ENCODE measurements around the gene ZEB1. TPM values are rescaled to one million over a fixed set of nuclear protein-coding genes. Genes with fewer than 3 reads are reported as not detected.

Gene ZEB1
- total RNA-seq (ENCODE audit: low replicate concordance) = 1.1 and 29.9 TPM in 2 replicates
- long read RNA-seq, partial matches to known transcripts = 2 of 2 reads
- long read RNA-seq, other reads (novel, unspliced or antisense) = 0 of 2 reads

GRCh38 chr10:31318854-31319601 is at the start of gene ZEB1:
ZEB1 (plus strand) TSS chr10:31319216; CDS start chr10:31319235, 19 bp downstream.
- peak; percentile 80 for DNase-seq (ENCODE audit: extremely low spot score, unreplicated experiment)
- H3K4me3 Mint-ChIP-seq = peak within 1 kb of the TSS; percentile 100
- TF ChIP-seq CTCF (conservative IDR thresholded peaks at IDR 0.05) = peak; percentile 72
- H3K36me3 Mint-ChIP-seq = no peaks in the 10 kb centered on the region
- H3K4me1 Mint-ChIP-seq (ENCODE audit: unreplicated experiment) = peaks cover 14% of the 10 kb centered on the region
- H3K27ac Mint-ChIP-seq = peak within 1 kb of the TSS; percentile 92
- H3K9me3 Mint-ChIP-seq = no peaks in the 10 kb centered on the region
- peaks cover 50% of the 10 kb centered on the region for H3K27me3 Mint-ChIP-seq

GRCh38 chr10:31270954-31271353 is 48.1 kb upstream of the ZEB1 start:
- H3K36me3 Mint-ChIP-seq = no peaks in the 10 kb centered on the region
- H3K9me3 Mint-ChIP-seq = no peaks in the 10 kb centered on the region
- no peak for TF ChIP-seq CTCF (conservative IDR thresholded peaks at IDR 0.05)
- no peaks in the 10 kb centered on the region for H3K4me1 Mint-ChIP-seq (ENCODE audit: unreplicated experiment)
- no peak overlapping the region for H3K4me3 Mint-ChIP-seq
- DNase-seq (ENCODE audit: extremely low spot score, unreplicated experiment) = no peak
- no peaks in the 10 kb centered on the region for H3K27me3 Mint-ChIP-seq
- H3K27ac Mint-ChIP-seq = no peak overlapping the region

- H3K4me1 Mint-ChIP-seq (ENCODE audit: unreplicated experiment) = no peaks in the 10 kb centered on the region
- H3K27ac Mint-ChIP-seq = no peak overlapping the region
- H3K36me3 Mint-ChIP-seq = no peaks in the 10 kb centered on the region
- DNase-seq (ENCODE audit: extremely low spot score, unreplicated experiment) = no peak
- no peak overlapping the region for H3K4me3 Mint-ChIP-seq
- TF ChIP-seq CTCF (conservative IDR thresholded peaks at IDR 0.05) = no peak
- H3K27me3 Mint-ChIP-seq = no peaks in the 10 kb centered on the region
- no peaks in the 10 kb centered on the region for H3K9me3 Mint-ChIP-seq
Measured at GRCh38 chr10:31272841-31273240, 46.2 kb upstream of the ZEB1 start.

GRCh38 chr10:31273789-31274188 is 45.2 kb upstream of the ZEB1 start:
- no peak overlapping the region for H3K27ac Mint-ChIP-seq
- TF ChIP-seq CTCF (conservative IDR thresholded peaks at IDR 0.05) = no peak
- no peak overlapping the region for H3K4me3 Mint-ChIP-seq
- H3K27me3 Mint-ChIP-seq = no peaks in the 10 kb centered on the region
- H3K9me3 Mint-ChIP-seq = no peaks in the 10 kb centered on the region
- no peaks in the 10 kb centered on the region for H3K4me1 Mint-ChIP-seq (ENCODE audit: unreplicated experiment)
- H3K36me3 Mint-ChIP-seq = no peaks in the 10 kb centered on the region
- DNase-seq (ENCODE audit: extremely low spot score, unreplicated experiment) = no peak

- Mint-ChIP-seq H3K27me3 (no peaks in the 10 kb centered on the region), H3K4me1 (ENCODE audit: unreplicated experiment) (no peaks in the 10 kb centered on the region), H3K36me3 (no peaks in the 10 kb centered on the region), H3K27ac (no peak overlapping the region), H3K9me3 (no peaks in the 10 kb centered on the region), H3K4me3 (no peak overlapping the region)
- no peak for DNase-seq (ENCODE audit: extremely low spot score, unreplicated experiment)
- TF ChIP-seq CTCF (conservative IDR thresholded peaks at IDR 0.05) = no peak
Measured at GRCh38 chr10:31274310-31274709, 44.7 kb upstream of the ZEB1 start.

All from type B pancreatic cell (in vitro differentiated cells).